H1 (cell line): Measurements from ENCODE around the gene ADCK1. TPM values are rescaled to one million over a fixed set of nuclear protein-coding genes. Genes with fewer than 3 reads are reported as not detected.

Source experiments
- GABPA ChIP-seq: IDR thresholded peaks from 2 replicates; pipeline ENCODE4 v1.6.1; 2011; ENCODE audit warnings: mild to moderate bottlenecking, low read length, moderate library complexity, borderline replicate concordance; ENCODE audit not compliant: insufficient read depth
- RBBP5 ChIP-seq: IDR thresholded peaks from 2 replicates; pipeline ENCODE4 v1.7.1; 2012; ENCODE audit warnings: low read depth, mild to moderate bottlenecking, inconsistent platforms, low read length, moderate library complexity, borderline replicate concordance
- SAP30 ChIP-seq: fragments of 300-600 bp; sonication (generic); IDR thresholded peaks from 2 replicates; pipeline ENCODE4 v1.7.1; 2012; ENCODE audit warnings: low read length, moderate library complexity, mild to moderate bottlenecking, inconsistent platforms; ENCODE audit not compliant: insufficient read depth, insufficient replicate concordance
- polyA plus RNA-seq, 7 experiments: library from polyadenylated mRNA; depleted of rRNA in 3 of 7; stranded (reverse) in 5 of 7; unstranded in 2 of 7; fragments of >200 nt in 5 of 7; fragments of 200-250 nt in 2 of 7; gene quantifications; 1 replicate in 5 of 7; 2 replicates in 1 of 7; 4 replicates in 1 of 7; pipeline versions ENCODE4 v1.2.1 to v1.2.3, GENCODE V29; 2011 to 2013; ENCODE audit warnings: missing spikeins in 2 of 7, mixed read lengths in 2 of 7
- total RNA-seq: library from RNA; stranded (reverse); fragmentation: NEBNext Ultra II Directional; extraction: Animal tissue kit (Norgen Biotek cat#: 25700); gene quantifications from 2 replicates; pipeline ENCODE4 v1.2.1, GENCODE V29; 2021
- TF ChIP-seq, protein P1 (sequence below): fragments of 300-600 bp; sonication (generic); IDR thresholded peaks from 2 replicates; pipeline ENCODE4 v1.7.1; 2012; ENCODE audit warnings: low read length, moderate library complexity, mild to moderate bottlenecking, inconsistent platforms; ENCODE audit not compliant: insufficient replicate concordance

The ADCK1 gene
- total and polyA plus RNA-seq, 2 of the 8 experiments (the other 6 are each of a cell fraction or from before 2014, with no cell fraction given): 11.0 to 16.8 TPM

DNA sequence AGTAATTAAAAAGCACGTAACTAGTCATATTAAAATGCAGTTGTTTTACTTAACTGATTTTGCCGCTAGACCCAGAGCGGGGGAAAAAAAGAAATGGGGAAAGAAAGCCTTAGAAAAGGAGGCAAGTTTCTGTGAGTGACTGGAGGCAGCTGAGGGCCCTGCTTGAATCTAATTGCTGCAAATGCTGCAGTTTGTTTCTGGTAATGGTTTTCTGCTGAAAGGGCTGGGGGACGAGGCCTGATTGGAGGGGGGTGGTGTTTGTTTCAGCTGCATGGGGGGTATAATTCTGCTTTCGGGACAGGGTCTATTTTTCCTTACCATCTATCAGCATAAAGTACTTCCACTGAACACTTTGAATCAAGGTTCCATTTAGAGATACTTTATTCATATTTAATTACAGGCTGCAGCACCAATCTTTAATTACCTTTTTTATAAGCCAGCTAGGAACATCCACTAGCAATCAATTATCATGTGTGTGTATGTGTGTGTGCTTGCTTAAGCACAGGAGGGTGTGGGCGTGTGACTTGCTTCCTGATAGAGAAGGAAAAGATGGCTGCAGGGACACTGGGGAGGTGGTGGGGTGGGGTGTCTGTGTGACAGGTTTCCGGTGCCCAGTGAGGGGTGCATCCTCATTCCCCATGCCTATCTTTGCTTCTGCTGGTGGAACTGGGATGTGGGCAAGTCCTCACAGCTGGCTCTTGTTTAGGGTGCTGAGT lies 83.4 kb downstream of the ADCK1 start (continued):
- no peak for TF ChIP-seq SAP30
- TF ChIP-seq GABPA: no peak
- no peak for TF ChIP-seq RBBP5
- TF ChIP-seq, protein P1, sequence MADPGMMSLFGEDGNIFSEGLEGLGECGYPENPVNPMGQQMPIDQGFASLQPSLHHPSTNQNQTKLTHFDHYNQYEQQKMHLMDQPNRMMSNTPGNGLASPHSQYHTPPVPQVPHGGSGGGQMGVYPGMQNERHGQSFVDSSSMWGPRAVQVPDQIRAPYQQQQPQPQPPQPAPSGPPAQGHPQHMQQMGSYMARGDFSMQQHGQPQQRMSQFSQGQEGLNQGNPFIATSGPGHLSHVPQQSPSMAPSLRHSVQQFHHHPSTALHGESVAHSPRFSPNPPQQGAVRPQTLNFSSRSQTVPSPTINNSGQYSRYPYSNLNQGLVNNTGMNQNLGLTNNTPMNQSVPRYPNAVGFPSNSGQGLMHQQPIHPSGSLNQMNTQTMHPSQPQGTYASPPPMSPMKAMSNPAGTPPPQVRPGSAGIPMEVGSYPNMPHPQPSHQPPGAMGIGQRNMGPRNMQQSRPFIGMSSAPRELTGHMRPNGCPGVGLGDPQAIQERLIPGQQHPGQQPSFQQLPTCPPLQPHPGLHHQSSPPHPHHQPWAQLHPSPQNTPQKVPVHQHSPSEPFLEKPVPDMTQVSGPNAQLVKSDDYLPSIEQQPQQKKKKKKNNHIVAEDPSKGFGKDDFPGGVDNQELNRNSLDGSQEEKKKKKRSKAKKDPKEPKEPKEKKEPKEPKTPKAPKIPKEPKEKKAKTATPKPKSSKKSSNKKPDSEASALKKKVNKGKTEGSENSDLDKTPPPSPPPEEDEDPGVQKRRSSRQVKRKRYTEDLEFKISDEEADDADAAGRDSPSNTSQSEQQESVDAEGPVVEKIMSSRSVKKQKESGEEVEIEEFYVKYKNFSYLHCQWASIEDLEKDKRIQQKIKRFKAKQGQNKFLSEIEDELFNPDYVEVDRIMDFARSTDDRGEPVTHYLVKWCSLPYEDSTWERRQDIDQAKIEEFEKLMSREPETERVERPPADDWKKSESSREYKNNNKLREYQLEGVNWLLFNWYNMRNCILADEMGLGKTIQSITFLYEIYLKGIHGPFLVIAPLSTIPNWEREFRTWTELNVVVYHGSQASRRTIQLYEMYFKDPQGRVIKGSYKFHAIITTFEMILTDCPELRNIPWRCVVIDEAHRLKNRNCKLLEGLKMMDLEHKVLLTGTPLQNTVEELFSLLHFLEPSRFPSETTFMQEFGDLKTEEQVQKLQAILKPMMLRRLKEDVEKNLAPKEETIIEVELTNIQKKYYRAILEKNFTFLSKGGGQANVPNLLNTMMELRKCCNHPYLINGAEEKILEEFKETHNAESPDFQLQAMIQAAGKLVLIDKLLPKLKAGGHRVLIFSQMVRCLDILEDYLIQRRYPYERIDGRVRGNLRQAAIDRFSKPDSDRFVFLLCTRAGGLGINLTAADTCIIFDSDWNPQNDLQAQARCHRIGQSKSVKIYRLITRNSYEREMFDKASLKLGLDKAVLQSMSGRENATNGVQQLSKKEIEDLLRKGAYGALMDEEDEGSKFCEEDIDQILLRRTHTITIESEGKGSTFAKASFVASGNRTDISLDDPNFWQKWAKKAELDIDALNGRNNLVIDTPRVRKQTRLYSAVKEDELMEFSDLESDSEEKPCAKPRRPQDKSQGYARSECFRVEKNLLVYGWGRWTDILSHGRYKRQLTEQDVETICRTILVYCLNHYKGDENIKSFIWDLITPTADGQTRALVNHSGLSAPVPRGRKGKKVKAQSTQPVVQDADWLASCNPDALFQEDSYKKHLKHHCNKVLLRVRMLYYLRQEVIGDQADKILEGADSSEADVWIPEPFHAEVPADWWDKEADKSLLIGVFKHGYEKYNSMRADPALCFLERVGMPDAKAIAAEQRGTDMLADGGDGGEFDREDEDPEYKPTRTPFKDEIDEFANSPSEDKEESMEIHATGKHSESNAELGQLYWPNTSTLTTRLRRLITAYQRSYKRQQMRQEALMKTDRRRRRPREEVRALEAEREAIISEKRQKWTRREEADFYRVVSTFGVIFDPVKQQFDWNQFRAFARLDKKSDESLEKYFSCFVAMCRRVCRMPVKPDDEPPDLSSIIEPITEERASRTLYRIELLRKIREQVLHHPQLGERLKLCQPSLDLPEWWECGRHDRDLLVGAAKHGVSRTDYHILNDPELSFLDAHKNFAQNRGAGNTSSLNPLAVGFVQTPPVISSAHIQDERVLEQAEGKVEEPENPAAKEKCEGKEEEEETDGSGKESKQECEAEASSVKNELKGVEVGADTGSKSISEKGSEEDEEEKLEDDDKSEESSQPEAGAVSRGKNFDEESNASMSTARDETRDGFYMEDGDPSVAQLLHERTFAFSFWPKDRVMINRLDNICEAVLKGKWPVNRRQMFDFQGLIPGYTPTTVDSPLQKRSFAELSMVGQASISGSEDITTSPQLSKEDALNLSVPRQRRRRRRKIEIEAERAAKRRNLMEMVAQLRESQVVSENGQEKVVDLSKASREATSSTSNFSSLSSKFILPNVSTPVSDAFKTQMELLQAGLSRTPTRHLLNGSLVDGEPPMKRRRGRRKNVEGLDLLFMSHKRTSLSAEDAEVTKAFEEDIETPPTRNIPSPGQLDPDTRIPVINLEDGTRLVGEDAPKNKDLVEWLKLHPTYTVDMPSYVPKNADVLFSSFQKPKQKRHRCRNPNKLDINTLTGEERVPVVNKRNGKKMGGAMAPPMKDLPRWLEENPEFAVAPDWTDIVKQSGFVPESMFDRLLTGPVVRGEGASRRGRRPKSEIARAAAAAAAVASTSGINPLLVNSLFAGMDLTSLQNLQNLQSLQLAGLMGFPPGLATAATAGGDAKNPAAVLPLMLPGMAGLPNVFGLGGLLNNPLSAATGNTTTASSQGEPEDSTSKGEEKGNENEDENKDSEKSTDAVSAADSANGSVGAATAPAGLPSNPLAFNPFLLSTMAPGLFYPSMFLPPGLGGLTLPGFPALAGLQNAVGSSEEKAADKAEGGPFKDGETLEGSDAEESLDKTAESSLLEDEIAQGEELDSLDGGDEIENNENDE: no peak
